PC-9 (cell line): ENCODE data around the gene RNF157.

ENCODE experiments used
- CTCF ChIP-seq: fragments of 200-600 bp; sonication (generic); conservative IDR thresholded peaks from 2 replicates; pipeline ENCODE4 v1.6.1; 2017; ENCODE audit warnings: mixed run types, antibody characterized with exemption, mild to moderate bottlenecking, moderate library complexity
- EZH2 ChIP-seq: fragments of 200-600 bp; sonication (generic); IDR thresholded peaks from 2 replicates; pipeline ENCODE4 v1.8.0; 2017; ENCODE audit warnings: antibody characterized with exemption, low read depth

GRCh38 chr17:76142585-76143041 is 97.7 kb downstream of the RNF157 start:
- TF ChIP-seq CTCF (no peak), EZH2 (no peak)
